ENCODE results near the gene EMX2. TPM values are rescaled to one million over a fixed set of nuclear protein-coding genes. Genes with fewer than 3 reads are reported as not detected.

The EMX2 gene
- total and polyA plus RNA-seq, 2 of the 13 experiments (the other 11 are each of a cell fraction or from before 2014, with no cell fraction given), result not detected

GRCh38 chr10:117531371-117532002 lies 11.1 kb upstream of the EMX2 start:
- in situ Hi-C loops (cut with HindIII; ENCODE audit: extremely low pct_ligation_motif_present, low pct_unique_long_range_greater_than_20kb), result loop anchor here (25.0 kb wide), 1 partner anchor 581 kb away; no protein-coding TSS in a partner anchor
- no peak for ATAC-seq
- CTCF ChIA-PET (ENCODE audit: low intra/inter-chr PET ratio, low total read pairs), result no interaction called here

More at GRCh38 chr10:117531371-117532002, 11.1 kb upstream of the EMX2 start:
- H3K79me2 ChIP-seq (ENCODE audit: insufficient read depth, low read length), result no peaks in the 10 kb centered on the region
- H3K4me3 ChIP-seq (replicated peaks in 1 of 3; ENCODE audit: insufficient read depth in 1 of 3, low read depth in 2 of 3, low read length in 3 of 3), result no peak overlapping the region
- H3K9ac ChIP-seq (ENCODE audit: insufficient read depth, low read depth, low read length), result no peak overlapping the region
- H3K27ac ChIP-seq (ENCODE audit: extremely low read length, insufficient read depth, low read length), result no peak overlapping the region
- FAIRE-seq (no peak), DNase-seq (ENCODE audit: low spot score) (no peak)
- TF ChIP-seq, protein P1, sequence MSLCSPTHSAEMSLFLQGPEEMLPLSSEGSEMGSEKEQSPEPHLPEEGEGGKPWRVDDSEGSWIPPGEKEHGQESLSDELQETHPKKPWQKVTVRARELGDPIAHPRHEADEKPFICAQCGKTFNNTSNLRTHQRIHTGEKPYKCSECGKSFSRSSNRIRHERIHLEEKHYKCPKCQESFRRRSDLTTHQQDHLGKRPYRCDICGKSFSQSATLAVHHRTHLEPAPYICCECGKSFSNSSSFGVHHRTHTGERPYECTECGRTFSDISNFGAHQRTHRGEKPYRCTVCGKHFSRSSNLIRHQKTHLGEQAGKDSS (CRISPR knock-in tag; IDR thresholded peaks at IDR 0.05; ENCODE audit: borderline replicate concordance, low read depth), result no peak
- TF ChIP-seq SKIL (CRISPR knock-in tag; IDR thresholded peaks at IDR 0.05; ENCODE audit: borderline replicate concordance) (no peak), POGZ (CRISPR knock-in tag; IDR thresholded peaks at IDR 0.05) (no peak), ZNF747 (CRISPR knock-in tag; IDR thresholded peaks at IDR 0.05; ENCODE audit: borderline replicate concordance) (no peak)
- intact Hi-C loops (cut with micrococcal nuclease; ENCODE audit: unreplicated experiment), result no loop called here
- 0 out of 2 replicates have a peak, but pooled peaks cover 12% of the 10 kb centered on the region for H3K4me1 ChIP-seq (ENCODE audit: insufficient read depth, low read length)
- no peaks in the 10 kb centered on the region for H3K36me3 ChIP-seq (replicated peaks in 1 of 2; ENCODE audit: control insufficient read depth in 1 of 2, insufficient read depth in 2 of 2, low read length in 2 of 2)
- no peaks in the 10 kb centered on the region for H3K9me3 ChIP-seq (ENCODE audit: low read length)
- no TSS peak for BruUV-seq (replicated peaks)
- 8% methylated on average over 13 of the region's 14 CpGs for WGBS (ENCODE audit: low lambda C conversion rate)
- no peaks in the 10 kb centered on the region for H4K20me1 ChIP-seq (ENCODE audit: insufficient read depth, low read length)
- H2AFZ ChIP-seq (ENCODE audit: low read length), result no peak overlapping the region
- H3K27me3 ChIP-seq (ENCODE audit: control insufficient read depth in 1 of 2, insufficient read depth in 2 of 2, low read length in 2 of 2), result peaks cover 11 to 63% of the 10 kb centered on the region in 2 experiments
- H3K4me2 ChIP-seq (ENCODE audit: low read depth, low read length), result no peak overlapping the region
- POLR2A ChIA-PET, result no interaction called here
